Measurements from ENCODE around the gene TNS1.
"Not testable (repeated sequence)": the region's sequence is repeated elsewhere in the genome, so short reads cannot be mapped to it uniquely, and the experiment has no call there.

Gene TNS1

GRCh38 chr2:217823626-217824025 is 179.2 kb downstream of the TNS1 start:
- DNase-seq = no peak

- DNase-seq = no peak
These were observed 180.2 kb downstream of the TNS1 start for GRCh38 chr2:217822296-217823252.

GRCh38 chr2:217821536-217822147 is 181.2 kb downstream of the TNS1 start:
- DNase-seq = no peak

GRCh38 chr2:217820904-217821303 is 181.9 kb downstream of the TNS1 start:
- DNase-seq = no peak

GRCh38 chr2:217820091-217820819 is 182.5 kb downstream of the TNS1 start:
- DNase-seq = no peak

- no peak for DNase-seq
These were observed 184.4 kb downstream of the TNS1 start for GRCh38 chr2:217818293-217818850.

- no peak for DNase-seq
These were observed 185.1 kb downstream of the TNS1 start for GRCh38 chr2:217817466-217818292.

GRCh38 chr2:217816396-217816869 is 186.4 kb downstream of the TNS1 start:
- no peak for DNase-seq

GRCh38 chr2:217813828-217814227 is 189.0 kb downstream of the TNS1 start:
- no peak for DNase-seq

GRCh38 chr2:217812170-217812569 is 190.6 kb downstream of the TNS1 start:
- no peak for DNase-seq

GRCh38 chr2:217810260-217810659 is 192.5 kb downstream of the TNS1 start:
- DNase-seq = no peak

GRCh38 chr2:217809736-217810135 is 193.1 kb downstream of the TNS1 start:
- no peak for DNase-seq

GRCh38 chr2:217808967-217809366 is 193.8 kb downstream of the TNS1 start:
- not testable (repeated sequence) for DNase-seq

- DNase-seq = no peak
These were observed 194.5 kb downstream of the TNS1 start for GRCh38 chr2:217808326-217808725.

- no peak for DNase-seq
These were observed 195.0 kb downstream of the TNS1 start for GRCh38 chr2:217807753-217808152.

GRCh38 chr2:217807025-217807424 is 195.8 kb downstream of the TNS1 start:
- no peak for DNase-seq

- DNase-seq = no peak
These were observed 196.4 kb downstream of the TNS1 start for GRCh38 chr2:217806482-217806765.

GRCh38 chr2:217805668-217806481 is 196.9 kb downstream of the TNS1 start:
- DNase-seq = no peak

- DNase-seq = no peak
These were observed 197.8 kb downstream of the TNS1 start for GRCh38 chr2:217804791-217805667.

GRCh38 chr2:217804338-217804737 is 198.5 kb downstream of the TNS1 start:
- no peak for DNase-seq

- no peak for DNase-seq
These were observed 199.2 kb downstream of the TNS1 start for GRCh38 chr2:217803653-217803960.

Measured in T1000 (cell line).